COLO668 (cell line): ENCODE measurements around the gene GFOD2.
"Not testable (repeated sequence)": the region's sequence is repeated elsewhere in the genome, so short reads cannot be mapped to it uniquely, and the experiment has no call there.

ENCODE experiments used
- DNase-seq: peaks from one replicate; lab custom pipeline; 2025; ENCODE audit not compliant: unreplicated experiment; lab: John Stamatoyannopoulos, UW

Gene GFOD2

GRCh38 chr16:67719048-67719777, at the start of gene GFOD2:
GFOD2 (minus strand) TSS chr16:67719316; CDS start chr16:67685715, 33,601 bp downstream.
- peak; percentile 95 for DNase-seq

- no peak for DNase-seq
Observed at GRCh38 chr16:67767953-67768352, 48.8 kb upstream of the GFOD2 start.

GRCh38 chr16:67766291-67766690, 47.2 kb upstream of the GFOD2 start:
- no peak for DNase-seq

- DNase-seq, result no peak
Observed at GRCh38 chr16:67764158-67764667, 45.1 kb upstream of the GFOD2 start.

GRCh38 chr16:67763066-67763465, 44.0 kb upstream of the GFOD2 start:
- DNase-seq, result no peak

- DNase-seq, result no peak
Observed at GRCh38 chr16:67762385-67762784, 43.3 kb upstream of the GFOD2 start.

- no peak for DNase-seq
Observed at GRCh38 chr16:67761924-67762323, 42.8 kb upstream of the GFOD2 start.

GRCh38 chr16:67760956-67761230, 41.8 kb upstream of the GFOD2 start:
- DNase-seq, result no peak

- no peak for DNase-seq
Observed at GRCh38 chr16:67760206-67760955, 41.3 kb upstream of the GFOD2 start.

- no peak for DNase-seq
Observed at GRCh38 chr16:67758966-67759365, 39.9 kb upstream of the GFOD2 start.

GRCh38 chr16:67758006-67758405, 38.9 kb upstream of the GFOD2 start:
- no peak for DNase-seq

- DNase-seq, result no peak
Observed at GRCh38 chr16:67752641-67753040, 33.5 kb upstream of the GFOD2 start.

GRCh38 chr16:67751331-67751730, 32.2 kb upstream of the GFOD2 start:
- not testable (repeated sequence) for DNase-seq

GRCh38 chr16:67750466-67750865, 31.4 kb upstream of the GFOD2 start:
- no peak for DNase-seq

GRCh38 chr16:67749436-67750078, 30.4 kb upstream of the GFOD2 start:
- no peak for DNase-seq

- DNase-seq, result no peak
Observed at GRCh38 chr16:67748834-67749233, 29.7 kb upstream of the GFOD2 start.

- DNase-seq, result no peak
Observed at GRCh38 chr16:67746846-67747245, 27.7 kb upstream of the GFOD2 start.

- DNase-seq, result no peak
Observed at GRCh38 chr16:67741118-67741517, 22.0 kb upstream of the GFOD2 start.

- no peak for DNase-seq
Observed at GRCh38 chr16:67740391-67740790, 21.3 kb upstream of the GFOD2 start.

- DNase-seq, result peak; percentile 7
Observed at GRCh38 chr16:67736858-67737257, 17.7 kb upstream of the GFOD2 start.

- no peak for DNase-seq
Observed at GRCh38 chr16:67734731-67735201, 15.7 kb upstream of the GFOD2 start.
